ENCODE results near the gene TMC6. TPM values are rescaled to one million over a fixed set of nuclear protein-coding genes. Genes with fewer than 3 reads are reported as not detected.
"Not testable (repeated sequence)": the region's sequence is repeated elsewhere in the genome, so short reads cannot be mapped to it uniquely, and the experiment has no call there.

TMC6 gene
- total RNA-seq, 1 donor from 2014 or later = 292 TPM

DNA sequence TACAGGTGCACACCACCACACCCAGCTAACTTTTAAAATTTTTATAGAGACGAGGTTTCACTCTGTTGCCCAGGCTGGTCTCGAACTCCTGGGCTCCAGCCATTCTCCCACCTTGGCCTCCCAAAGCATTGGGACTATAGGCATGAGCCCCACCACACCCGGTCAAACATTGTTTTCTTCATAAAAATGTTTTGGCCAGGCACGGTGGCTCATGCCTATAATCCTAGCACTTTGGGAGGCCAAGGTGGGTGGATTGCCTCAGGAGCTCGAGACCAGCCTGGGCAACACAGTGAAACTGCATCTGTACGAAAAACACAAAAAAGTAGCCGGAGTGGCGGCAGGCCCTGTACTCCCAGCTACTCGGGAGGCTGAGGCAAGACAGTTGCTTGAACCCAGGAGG is 12.1 kb downstream of the TMC6 start:
- TF ChIP-seq, protein P1, sequence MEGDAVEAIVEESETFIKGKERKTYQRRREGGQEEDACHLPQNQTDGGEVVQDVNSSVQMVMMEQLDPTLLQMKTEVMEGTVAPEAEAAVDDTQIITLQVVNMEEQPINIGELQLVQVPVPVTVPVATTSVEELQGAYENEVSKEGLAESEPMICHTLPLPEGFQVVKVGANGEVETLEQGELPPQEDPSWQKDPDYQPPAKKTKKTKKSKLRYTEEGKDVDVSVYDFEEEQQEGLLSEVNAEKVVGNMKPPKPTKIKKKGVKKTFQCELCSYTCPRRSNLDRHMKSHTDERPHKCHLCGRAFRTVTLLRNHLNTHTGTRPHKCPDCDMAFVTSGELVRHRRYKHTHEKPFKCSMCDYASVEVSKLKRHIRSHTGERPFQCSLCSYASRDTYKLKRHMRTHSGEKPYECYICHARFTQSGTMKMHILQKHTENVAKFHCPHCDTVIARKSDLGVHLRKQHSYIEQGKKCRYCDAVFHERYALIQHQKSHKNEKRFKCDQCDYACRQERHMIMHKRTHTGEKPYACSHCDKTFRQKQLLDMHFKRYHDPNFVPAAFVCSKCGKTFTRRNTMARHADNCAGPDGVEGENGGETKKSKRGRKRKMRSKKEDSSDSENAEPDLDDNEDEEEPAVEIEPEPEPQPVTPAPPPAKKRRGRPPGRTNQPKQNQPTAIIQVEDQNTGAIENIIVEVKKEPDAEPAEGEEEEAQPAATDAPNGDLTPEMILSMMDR (IDR thresholded peaks at IDR 0.05; ENCODE audit: unreplicated experiment) = no peak
- Mint-ChIP-seq H3K4me1 (ENCODE audit: unreplicated experiment) (no peaks in the 10 kb centered on the region), H3K36me3 (ENCODE audit: low read depth, unreplicated experiment) (peaks cover 16% of the 10 kb centered on the region), H3K27me3 (ENCODE audit: unreplicated experiment) (peaks cover 13% of the 10 kb centered on the region), H3K9me3 (ENCODE audit: unreplicated experiment) (no peaks in the 10 kb centered on the region), H3K4me3 (ENCODE audit: unreplicated experiment) (no peak overlapping the region), H3K27ac (ENCODE audit: unreplicated experiment) (no peak overlapping the region)
- DNase-seq (ENCODE audit: low spot score) = no peak

DNA sequence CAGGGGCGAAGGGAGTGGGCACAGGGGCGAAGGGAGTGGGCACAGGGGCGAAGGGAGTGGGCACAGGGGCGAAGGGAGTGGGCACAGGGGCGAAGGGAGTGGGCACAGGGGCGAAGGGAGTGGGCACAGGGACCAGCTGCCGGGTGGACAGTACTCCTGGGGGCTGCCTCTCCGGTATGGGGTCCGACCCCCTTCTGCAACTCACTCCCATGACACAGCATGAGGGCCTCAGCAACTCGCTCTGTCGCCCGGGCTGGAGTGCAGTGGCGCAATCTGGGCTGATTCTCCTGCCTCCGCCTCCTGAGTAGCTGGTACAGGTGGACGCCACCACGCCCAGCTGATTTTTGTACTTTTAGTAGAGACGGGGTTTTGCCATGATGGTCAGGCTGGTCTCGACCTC is 12.8 kb downstream of the TMC6 start:
- not testable (repeated sequence) for H3K27ac Mint-ChIP-seq (ENCODE audit: unreplicated experiment); DNase-seq (ENCODE audit: low spot score); H3K9me3 Mint-ChIP-seq (ENCODE audit: unreplicated experiment); H3K4me1 Mint-ChIP-seq (ENCODE audit: unreplicated experiment); H3K4me3 Mint-ChIP-seq (ENCODE audit: unreplicated experiment)
- H3K36me3 Mint-ChIP-seq (ENCODE audit: low read depth, unreplicated experiment) = peaks cover 21% of the 10 kb centered on the region
- H3K27me3 Mint-ChIP-seq (ENCODE audit: unreplicated experiment) = peaks cover 13% of the 10 kb centered on the region

DNA sequence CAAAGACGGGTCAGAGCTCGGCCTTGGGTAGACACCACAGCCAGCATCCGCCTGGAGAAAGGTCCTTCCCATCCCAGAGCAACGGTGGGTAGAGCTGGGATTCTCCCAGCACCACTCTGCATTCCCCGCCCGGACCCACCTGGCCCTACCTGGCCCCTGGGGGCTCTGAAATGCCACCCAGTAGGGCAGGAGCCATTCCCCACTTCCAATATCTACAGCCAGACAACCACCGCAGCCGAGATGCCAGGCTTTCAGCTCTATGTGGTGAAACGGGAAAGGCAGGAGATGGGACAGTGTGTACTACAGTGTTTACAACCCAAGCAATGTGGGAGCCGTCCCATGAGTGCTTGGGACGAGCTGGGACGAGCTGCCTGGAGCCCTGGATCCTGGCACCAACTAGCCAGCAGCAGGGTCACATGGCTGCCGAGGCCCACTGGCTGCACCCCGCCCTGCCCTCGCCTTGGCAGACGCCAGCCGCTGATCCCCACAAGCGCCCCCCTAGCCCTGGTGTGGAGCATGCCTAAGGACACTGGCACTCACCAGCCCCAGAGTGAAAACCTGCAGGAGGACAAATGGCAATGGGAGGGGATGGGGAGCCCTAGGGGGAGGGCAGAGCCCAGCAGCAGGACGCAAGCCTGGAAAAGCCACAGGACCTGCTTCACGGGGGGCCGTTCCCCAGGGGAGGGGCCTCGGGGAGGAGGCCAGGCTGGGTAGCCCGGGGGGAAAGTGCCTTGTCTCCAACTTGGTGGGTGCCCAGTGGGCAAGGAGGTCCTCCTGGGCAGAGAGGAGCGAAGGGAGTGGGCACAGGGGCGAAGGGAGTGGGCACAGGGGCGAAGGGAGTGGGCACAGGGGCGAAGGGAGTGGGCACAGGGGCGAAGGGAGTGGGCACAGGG is 13.5 kb downstream of the TMC6 start:
- Mint-ChIP-seq H3K9me3 (ENCODE audit: unreplicated experiment) (no peaks in the 10 kb centered on the region), H3K36me3 (ENCODE audit: low read depth, unreplicated experiment) (peaks cover 28% of the 10 kb centered on the region), H3K27me3 (ENCODE audit: unreplicated experiment) (peaks cover 19% of the 10 kb centered on the region), H3K4me1 (ENCODE audit: unreplicated experiment) (no peaks in the 10 kb centered on the region), H3K27ac (ENCODE audit: unreplicated experiment) (no peak overlapping the region), H3K4me3 (ENCODE audit: unreplicated experiment) (no peak overlapping the region)
- TF ChIP-seq, protein P1 (IDR thresholded peaks at IDR 0.05; ENCODE audit: unreplicated experiment) = no peak
- DNase-seq (ENCODE audit: low spot score) = no peak

DNA sequence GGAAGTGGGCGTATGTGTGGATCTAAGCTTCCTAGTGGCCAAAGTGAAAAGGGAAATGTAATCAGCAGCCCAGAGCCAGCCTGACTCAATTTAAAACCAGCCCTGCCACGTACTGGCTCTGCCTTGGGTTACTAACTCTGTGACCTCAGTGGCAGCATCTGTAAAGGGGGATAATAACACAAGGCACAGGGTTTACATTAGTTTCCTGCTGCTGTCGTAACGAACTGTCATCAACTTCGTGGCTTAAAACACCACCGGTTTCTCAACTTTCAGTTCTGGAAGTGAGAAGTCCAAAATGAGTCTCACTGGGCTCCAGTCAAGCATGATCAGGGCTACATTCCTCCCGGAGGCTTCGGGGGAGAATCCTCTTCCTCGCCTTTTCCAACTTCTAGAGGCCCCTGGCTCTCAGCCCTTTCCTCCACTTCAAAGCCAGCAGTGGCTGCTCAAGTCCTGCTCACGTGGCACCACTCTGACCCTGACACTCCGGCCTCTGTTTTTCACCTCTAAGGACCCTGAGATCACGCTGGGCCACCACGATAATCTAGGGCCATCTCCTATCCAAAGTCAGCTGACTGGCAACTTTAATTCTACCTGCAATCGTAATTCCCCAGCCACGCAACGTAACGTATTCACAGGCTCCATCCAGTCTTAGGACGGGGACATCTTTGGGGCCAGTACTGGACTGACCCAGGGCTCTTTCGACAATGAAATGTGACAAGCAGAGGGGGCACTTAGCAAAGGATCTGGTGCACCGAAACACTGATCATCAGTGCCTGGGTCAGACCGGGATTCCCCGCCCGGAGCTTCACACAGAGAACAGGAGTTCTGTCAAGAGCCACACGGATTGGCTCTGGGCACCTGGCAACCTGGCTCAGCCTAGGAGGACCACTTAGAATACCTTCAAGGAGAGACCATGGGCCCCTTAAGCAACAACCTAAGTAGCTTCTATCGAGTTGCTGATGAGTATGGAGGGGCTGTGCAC is 14.5 kb downstream of the TMC6 start:
- Mint-ChIP-seq H3K27ac (ENCODE audit: unreplicated experiment) (no peak overlapping the region), H3K9me3 (ENCODE audit: unreplicated experiment) (no peaks in the 10 kb centered on the region), H3K4me1 (ENCODE audit: unreplicated experiment) (no peaks in the 10 kb centered on the region), H3K36me3 (ENCODE audit: low read depth, unreplicated experiment) (peaks cover 30% of the 10 kb centered on the region), H3K27me3 (ENCODE audit: unreplicated experiment) (peaks cover 19% of the 10 kb centered on the region), H3K4me3 (ENCODE audit: unreplicated experiment) (peak overlapping the region; percentile 63)
- no peak for DNase-seq (ENCODE audit: low spot score)
- TF ChIP-seq, protein P1 (IDR thresholded peaks at IDR 0.05; ENCODE audit: unreplicated experiment) = no peak

All from endothelial cell (in vitro differentiated cells).